GM19452 (cell line): Measurements from ENCODE around the gene NYAP1.
"Not testable (repeated sequence)": the region's sequence is repeated elsewhere in the genome, so short reads cannot be mapped to it uniquely, and the experiment has no call there.

Source experiments
- ATAC-seq: cut with Tn5 transposase; IDR thresholded peaks from one replicate; pipeline ENCODE4 v1.9.1; 2021; ENCODE audit not compliant: unreplicated experiment

Gene NYAP1

GRCh38 chr7:100483722-100484672 lies at the start of gene NYAP1:
Gene NYAP1, plus strand, starts transcription at chr7:100483927. Its CDS starts 1,385 bp downstream, at chr7:100485312.
- ATAC-seq = peak; percentile 7

- ATAC-seq = no peak
Measured at GRCh38 chr7:100434297-100435144, 49.2 kb upstream of the NYAP1 start.

GRCh38 chr7:100435401-100436304 lies 48.1 kb upstream of the NYAP1 start:
- peak; percentile 31 for ATAC-seq

GRCh38 chr7:100437150-100438100 lies 46.3 kb upstream of the NYAP1 start:
- no peak for ATAC-seq

- ATAC-seq = no peak
Measured at GRCh38 chr7:100438172-100438571, 45.6 kb upstream of the NYAP1 start.

GRCh38 chr7:100438731-100439130 lies 45.0 kb upstream of the NYAP1 start:
- not testable (repeated sequence) for ATAC-seq

- ATAC-seq = not testable (repeated sequence)
Measured at GRCh38 chr7:100439244-100439643, 44.5 kb upstream of the NYAP1 start.

GRCh38 chr7:100441641-100442535 lies 41.8 kb upstream of the NYAP1 start:
- ATAC-seq = no peak

- no peak for ATAC-seq
Measured at GRCh38 chr7:100443096-100443840, 40.5 kb upstream of the NYAP1 start.

GRCh38 chr7:100444311-100445278 lies 39.1 kb upstream of the NYAP1 start:
- no peak for ATAC-seq

- no peak for ATAC-seq
Measured at GRCh38 chr7:100446040-100446439, 37.7 kb upstream of the NYAP1 start.

GRCh38 chr7:100447363-100447762 lies 36.4 kb upstream of the NYAP1 start:
- ATAC-seq = not testable (repeated sequence)

- ATAC-seq = no peak
Measured at GRCh38 chr7:100449190-100449795, 34.4 kb upstream of the NYAP1 start.

- ATAC-seq = no peak
Measured at GRCh38 chr7:100452513-100452912, 31.2 kb upstream of the NYAP1 start.

- not testable (repeated sequence) for ATAC-seq
Measured at GRCh38 chr7:100453854-100454253, 29.9 kb upstream of the NYAP1 start.

GRCh38 chr7:100455206-100455605 lies 28.5 kb upstream of the NYAP1 start:
- no peak for ATAC-seq
